Adrenal gland (tissue), 5 donors: Measurements from ENCODE around the gene DPP9.

Experiments
- POLR2A ChIP-seq, 2 donors: fragments of 450-650 bp; IDR thresholded peaks; one replicate each; pipeline ENCODE4 v1.6.1; 2017; ENCODE audit warnings: antibody characterized with exemption in 2 of 2, mild to moderate bottlenecking in 2 of 2, moderate library complexity in 1 of 2
- TF ChIP-seq, protein P1 (sequence below), 6 experiments: fragments of 450-650 bp in 4 of 6; fragments of 200-600 bp in 2 of 6; sonication (generic) in 1 of 6; IDR thresholded peaks; 1 replicate in 5 of 6; 2 replicates in 1 of 6; pipeline versions ENCODE4 v1.5.1 to v1.8.0; 2016 to 2021; ENCODE audit warnings: antibody characterized with exemption in 6 of 6, mild to moderate bottlenecking in 2 of 6, moderate library complexity in 1 of 6
- donor health status: DM: no; HTN: no; CAD: no.

- no peak for TF ChIP-seq POLR2A (IDR thresholded peaks at IDR 0.05)
- TF ChIP-seq, protein P1, sequence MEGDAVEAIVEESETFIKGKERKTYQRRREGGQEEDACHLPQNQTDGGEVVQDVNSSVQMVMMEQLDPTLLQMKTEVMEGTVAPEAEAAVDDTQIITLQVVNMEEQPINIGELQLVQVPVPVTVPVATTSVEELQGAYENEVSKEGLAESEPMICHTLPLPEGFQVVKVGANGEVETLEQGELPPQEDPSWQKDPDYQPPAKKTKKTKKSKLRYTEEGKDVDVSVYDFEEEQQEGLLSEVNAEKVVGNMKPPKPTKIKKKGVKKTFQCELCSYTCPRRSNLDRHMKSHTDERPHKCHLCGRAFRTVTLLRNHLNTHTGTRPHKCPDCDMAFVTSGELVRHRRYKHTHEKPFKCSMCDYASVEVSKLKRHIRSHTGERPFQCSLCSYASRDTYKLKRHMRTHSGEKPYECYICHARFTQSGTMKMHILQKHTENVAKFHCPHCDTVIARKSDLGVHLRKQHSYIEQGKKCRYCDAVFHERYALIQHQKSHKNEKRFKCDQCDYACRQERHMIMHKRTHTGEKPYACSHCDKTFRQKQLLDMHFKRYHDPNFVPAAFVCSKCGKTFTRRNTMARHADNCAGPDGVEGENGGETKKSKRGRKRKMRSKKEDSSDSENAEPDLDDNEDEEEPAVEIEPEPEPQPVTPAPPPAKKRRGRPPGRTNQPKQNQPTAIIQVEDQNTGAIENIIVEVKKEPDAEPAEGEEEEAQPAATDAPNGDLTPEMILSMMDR (IDR thresholded peaks at IDR 0.05): no peak
These were observed 69.7 kb downstream of the DPP9 start for GRCh38 chr19:4653793-4654436.
